ENCODE data around the gene THSD4. TPM values are rescaled to one million over a fixed set of nuclear protein-coding genes. Genes with fewer than 3 reads are reported as not detected.

THSD4 gene
- total RNA-seq, 2 experiments from 2014 or later = not detected

GRCh38 chr15:71686221-71687050 is 571.2 kb downstream of the THSD4 start:
- TF ChIP-seq CTCF (IDR thresholded peaks at IDR 0.05) = no peak
- POLR2A ChIA-PET = no interaction called here
- CTCF ChIA-PET = no interaction called here
- Mint-ChIP-seq H3K27ac (no peak overlapping the region), H3K4me1 (ENCODE audit: low read depth) (peaks cover 3% of the 10 kb centered on the region), H3K27me3 (peaks cover 20% of the 10 kb centered on the region), H3K9me3 (no peaks in the 10 kb centered on the region), H3K4me3 (no peak overlapping the region), H3K36me3 (ENCODE audit: low read depth) (no peaks in the 10 kb centered on the region)
- intact Hi-C loops (cut with micrococcal nuclease) = no loop called here
- ATAC-seq (no peak), DNase-seq (no peak)

DNA sequence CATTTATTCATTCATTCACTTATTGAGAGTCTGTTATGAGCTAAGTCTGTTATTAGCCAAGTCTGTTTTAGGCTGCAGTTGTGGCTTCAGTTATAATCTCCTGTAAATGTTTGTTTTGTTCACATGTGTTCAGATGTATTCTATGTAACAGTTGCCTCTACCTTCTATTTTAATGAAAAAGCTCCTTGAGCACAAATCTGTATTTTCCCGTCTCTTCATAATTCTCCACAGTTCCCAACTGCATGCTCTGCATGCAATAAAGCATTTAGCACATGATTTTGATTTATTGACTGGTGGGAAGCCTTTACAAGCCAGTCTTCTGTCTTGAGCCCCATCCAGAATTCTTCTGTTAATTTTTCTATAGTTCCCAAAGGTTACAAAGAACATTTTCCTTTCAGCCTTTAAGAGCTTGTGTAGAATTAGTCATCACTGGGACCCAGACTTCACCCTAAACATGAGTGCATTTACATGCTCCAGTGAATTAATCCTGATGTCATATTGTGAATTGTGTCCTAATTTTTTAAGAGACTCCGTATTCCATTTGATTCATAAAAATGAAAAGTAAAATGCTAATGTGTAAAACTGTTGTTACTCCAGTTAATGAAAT is 572.7 kb downstream of the THSD4 start:
- no peak for TF ChIP-seq CTCF (IDR thresholded peaks at IDR 0.05)
- no peak for ATAC-seq
- peaks cover 3% of the 10 kb centered on the region for H3K4me1 Mint-ChIP-seq (ENCODE audit: low read depth)
- H3K27ac Mint-ChIP-seq = no peak overlapping the region
- ChIA-PET CTCF (no interaction called here), POLR2A (no interaction called here)
- peaks cover 26% of the 10 kb centered on the region for H3K27me3 Mint-ChIP-seq
- no peak overlapping the region for H3K4me3 Mint-ChIP-seq
- H3K9me3 Mint-ChIP-seq = no peaks in the 10 kb centered on the region
- no peaks in the 10 kb centered on the region for H3K36me3 Mint-ChIP-seq (ENCODE audit: low read depth)
- intact Hi-C loops (cut with micrococcal nuclease) = no loop called here
- DNase-seq = no peak

DNA sequence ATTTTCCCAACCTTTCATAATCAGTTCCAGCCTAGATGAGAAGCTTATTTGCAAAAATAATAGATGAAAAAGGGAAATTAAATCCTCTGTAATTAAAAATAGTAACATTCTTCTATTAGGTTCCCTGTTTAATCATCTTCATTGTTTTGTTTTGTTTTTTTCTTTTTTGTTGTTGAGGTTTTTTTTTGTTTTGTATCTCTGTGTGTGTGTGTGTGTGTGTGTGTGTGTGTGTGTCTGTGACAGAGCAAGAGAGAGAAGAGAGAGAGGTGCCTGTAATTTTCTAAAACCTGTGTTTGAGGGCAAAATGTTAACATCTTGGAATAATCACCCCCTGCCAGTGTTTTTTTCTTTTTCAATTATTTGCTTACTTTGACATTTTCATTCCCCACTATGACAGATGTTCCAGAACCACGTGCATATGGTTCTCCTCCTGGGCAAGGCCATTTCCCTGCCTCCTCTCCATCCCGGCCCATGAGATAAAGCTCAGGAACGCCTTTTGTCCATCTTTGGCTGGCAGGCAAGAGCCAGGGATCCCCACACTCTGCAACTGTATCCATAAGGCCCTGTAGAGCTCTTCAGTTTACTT is 573.3 kb downstream of the THSD4 start:
- CTCF ChIA-PET = no interaction called here

DNA sequence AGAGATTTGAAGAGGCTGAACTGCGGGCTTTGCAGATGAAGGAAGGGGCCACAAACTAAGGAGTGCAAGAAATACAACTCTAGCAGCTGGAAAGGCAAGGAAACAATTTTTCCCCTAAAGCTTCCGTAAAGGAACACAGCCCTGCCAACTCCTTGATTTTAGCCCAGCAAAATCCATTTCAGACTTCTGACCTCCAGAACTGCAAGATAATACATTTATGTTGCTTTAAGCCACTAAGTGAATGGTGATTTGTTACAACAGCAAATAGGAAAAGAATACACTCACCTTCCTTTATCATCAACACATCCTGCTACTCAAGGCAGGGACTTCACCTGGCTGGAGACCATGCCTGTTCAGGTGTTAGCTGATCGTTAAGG is 575.8 kb downstream of the THSD4 start:
- Mint-ChIP-seq H3K4me3 (no peak overlapping the region), H3K4me1 (ENCODE audit: low read depth) (no peaks in the 10 kb centered on the region), H3K9me3 (no peaks in the 10 kb centered on the region), H3K36me3 (ENCODE audit: low read depth) (no peaks in the 10 kb centered on the region), H3K27me3 (peaks cover 32% of the 10 kb centered on the region), H3K27ac (no peak overlapping the region)
- DNase-seq (no peak), ATAC-seq (no peak)
- intact Hi-C loops (cut with micrococcal nuclease) = no loop called here
- CTCF ChIA-PET = no interaction called here
- TF ChIP-seq CTCF (IDR thresholded peaks at IDR 0.05) = no peak
- POLR2A ChIA-PET = no interaction called here

More for the DNA sequence above, 573.3 kb downstream of the THSD4 start:
- POLR2A ChIA-PET = no interaction called here
- no peaks in the 10 kb centered on the region for H3K36me3 Mint-ChIP-seq (ENCODE audit: low read depth)
- DNase-seq = no peak
- ATAC-seq = no peak
- H3K4me1 Mint-ChIP-seq (ENCODE audit: low read depth) = peaks cover 3% of the 10 kb centered on the region
- no peak for TF ChIP-seq CTCF (IDR thresholded peaks at IDR 0.05)
- H3K27ac Mint-ChIP-seq = no peak overlapping the region
- intact Hi-C loops (cut with micrococcal nuclease) = no loop called here
- H3K9me3 Mint-ChIP-seq = no peaks in the 10 kb centered on the region
- H3K4me3 Mint-ChIP-seq = no peak overlapping the region
- peaks cover 27% of the 10 kb centered on the region for H3K27me3 Mint-ChIP-seq

Data from activated CD8-positive, alpha-beta T cell treated with anti-CD3 and anti-CD28 coated beads for 36 hours (primary cell).